ENCODE measurements around the gene CDC42BPB. TPM values are rescaled to one million over a fixed set of nuclear protein-coding genes. Genes with fewer than 3 reads are reported as not detected.

Gene CDC42BPB
- total and polyA plus RNA-seq, 2 donors (not counting 1 experiment from before 2014, with no cell fraction given) = 44.8 to 98.3 TPM

DNA sequence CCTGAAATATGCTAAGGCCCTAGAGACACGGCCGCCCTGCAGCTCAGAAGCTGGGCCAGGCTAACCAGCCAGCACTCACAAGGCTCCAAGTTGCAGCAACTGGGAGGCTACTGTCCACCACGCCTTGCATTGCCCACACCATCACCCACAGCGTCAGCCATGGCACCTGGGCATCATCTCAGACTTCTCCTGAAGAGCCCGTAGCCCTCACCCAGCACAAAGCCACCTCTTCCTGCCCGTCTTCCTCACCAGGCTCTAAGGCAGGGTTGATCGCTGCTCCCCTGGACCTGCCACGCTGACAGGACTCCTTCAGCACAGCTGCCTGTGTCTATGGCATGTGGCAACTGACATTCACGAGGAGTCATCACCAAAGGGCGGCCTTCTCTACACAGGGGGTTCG lies 38.1 kb downstream of the CDC42BPB start:
- no peak for DNase-seq (ENCODE audit: low read depth in 2 of 2)
- no peak for TF ChIP-seq EZH2 (IDR thresholded peaks at IDR 0.05; ENCODE audit: low read length, missing control alignments)
- no peak overlapping the region for H3K4me2 ChIP-seq (ENCODE audit: extremely low read depth, insufficient read depth, low read length)
- H4K20me1 ChIP-seq (ENCODE audit: control insufficient read depth, extremely low read depth, insufficient read depth, low read length) = no peaks in the 10 kb centered on the region
- peaks cover 61% of the 10 kb centered on the region for H3K79me2 ChIP-seq (ENCODE audit: control insufficient read depth, insufficient read depth, low read length)
- H3K36me3 ChIP-seq (ENCODE audit: control insufficient read depth, insufficient read depth, low read length) = peaks cover 1% of the 10 kb centered on the region
- H3K27me3 ChIP-seq (ENCODE audit: control insufficient read depth, insufficient read depth, low read length) = no peaks in the 10 kb centered on the region
- no peak overlapping the region for H3K4me3 ChIP-seq (replicated peaks in 1 of 4; ENCODE audit: control extremely low read depth in 1 of 4, insufficient read depth in 1 of 4, low read depth in 3 of 4, low read length in 4 of 4)
- no peak overlapping the region for H2AFZ ChIP-seq (ENCODE audit: low read length)
- no peaks in the 10 kb centered on the region for H3K9me3 ChIP-seq (ENCODE audit: control insufficient read depth, insufficient read depth, low read depth, low read length)
- no peak overlapping the region for H3K9ac ChIP-seq (ENCODE audit: insufficient read depth, low read length)
- no peak overlapping the region for H3K27ac ChIP-seq (ENCODE audit: insufficient read depth, low read length)
- peaks cover 5% of the 10 kb centered on the region for H3K4me1 ChIP-seq (ENCODE audit: control insufficient read depth, extremely low read depth, insufficient read depth, low read length)

- Histone ChIP-seq H2AFZ (ENCODE audit: low read length) (no peak overlapping the region), H4K20me1 (ENCODE audit: control insufficient read depth, extremely low read depth, insufficient read depth, low read length) (no peaks in the 10 kb centered on the region), H3K4me1 (ENCODE audit: control insufficient read depth, extremely low read depth, insufficient read depth, low read length) (no peaks in the 10 kb centered on the region), H3K36me3 (ENCODE audit: control insufficient read depth, insufficient read depth, low read length) (peaks cover 1% of the 10 kb centered on the region), H3K4me3 (replicated peaks in 1 of 4; ENCODE audit: control extremely low read depth in 1 of 4, insufficient read depth in 1 of 4, low read depth in 3 of 4, low read length in 4 of 4) (no peak overlapping the region), H3K27ac (ENCODE audit: insufficient read depth, low read length) (no peak overlapping the region), H3K9ac (ENCODE audit: insufficient read depth, low read length) (no peak overlapping the region), H3K4me2 (ENCODE audit: extremely low read depth, insufficient read depth, low read length) (no peak overlapping the region), H3K79me2 (ENCODE audit: control insufficient read depth, insufficient read depth, low read length) (peaks cover 68% of the 10 kb centered on the region), H3K27me3 (ENCODE audit: control insufficient read depth, insufficient read depth, low read length) (no peaks in the 10 kb centered on the region), H3K9me3 (ENCODE audit: control insufficient read depth, insufficient read depth, low read depth, low read length) (no peaks in the 10 kb centered on the region)
- no peak for DNase-seq (ENCODE audit: low read depth in 2 of 2)
- TF ChIP-seq CTCF (conservative IDR thresholded peaks at IDR 0.05 in 1 of 2, IDR thresholded peaks at IDR 0.05 in 1 of 2; ENCODE audit: low read depth in 1 of 2, low read length in 2 of 2) (no peak), EZH2 (IDR thresholded peaks at IDR 0.05; ENCODE audit: low read length, missing control alignments) (no peak)
Observed at GRCh38 chr14:103016594-103016993, 40.8 kb downstream of the CDC42BPB start.

GRCh38 chr14:103016071-103016470 lies 41.3 kb downstream of the CDC42BPB start:
- H3K36me3 ChIP-seq (ENCODE audit: control insufficient read depth, insufficient read depth, low read length) = peaks cover 1% of the 10 kb centered on the region
- H3K79me2 ChIP-seq (ENCODE audit: control insufficient read depth, insufficient read depth, low read length) = peaks cover 67% of the 10 kb centered on the region
- no peak for TF ChIP-seq CTCF (conservative IDR thresholded peaks at IDR 0.05 in 1 of 2, IDR thresholded peaks at IDR 0.05 in 1 of 2; ENCODE audit: low read depth in 1 of 2, low read length in 2 of 2)
- no peak for TF ChIP-seq EZH2 (IDR thresholded peaks at IDR 0.05; ENCODE audit: low read length, missing control alignments)
- no peak overlapping the region for H3K9ac ChIP-seq (ENCODE audit: insufficient read depth, low read length)
- no peaks in the 10 kb centered on the region for H3K4me1 ChIP-seq (ENCODE audit: control insufficient read depth, extremely low read depth, insufficient read depth, low read length)
- no peak overlapping the region for H3K4me3 ChIP-seq (replicated peaks in 1 of 4; ENCODE audit: control extremely low read depth in 1 of 4, insufficient read depth in 1 of 4, low read depth in 3 of 4, low read length in 4 of 4)
- DNase-seq (ENCODE audit: low read depth in 2 of 2) = no peak
- no peaks in the 10 kb centered on the region for H4K20me1 ChIP-seq (ENCODE audit: control insufficient read depth, extremely low read depth, insufficient read depth, low read length)
- no peak overlapping the region for H3K4me2 ChIP-seq (ENCODE audit: extremely low read depth, insufficient read depth, low read length)
- no peak overlapping the region for H2AFZ ChIP-seq (ENCODE audit: low read length)
- H3K9me3 ChIP-seq (ENCODE audit: control insufficient read depth, insufficient read depth, low read depth, low read length) = no peaks in the 10 kb centered on the region
- no peak overlapping the region for H3K27ac ChIP-seq (ENCODE audit: insufficient read depth, low read length)
- H3K27me3 ChIP-seq (ENCODE audit: control insufficient read depth, insufficient read depth, low read length) = no peaks in the 10 kb centered on the region

Data from fibroblast of lung (primary cell).